GM19351 (cell line): ENCODE measurements around the gene BTNL8.
"Not testable (repeated sequence)": the region's sequence is repeated elsewhere in the genome, so short reads cannot be mapped to it uniquely, and the experiment has no call there.

Experiments
- ATAC-seq: cut with Tn5 transposase; IDR thresholded peaks from one replicate; pipeline ENCODE4 v1.9.1; 2021; ENCODE audit warnings: mild to moderate bottlenecking, moderate library complexity; ENCODE audit not compliant: unreplicated experiment

The BTNL8 gene

DNA sequence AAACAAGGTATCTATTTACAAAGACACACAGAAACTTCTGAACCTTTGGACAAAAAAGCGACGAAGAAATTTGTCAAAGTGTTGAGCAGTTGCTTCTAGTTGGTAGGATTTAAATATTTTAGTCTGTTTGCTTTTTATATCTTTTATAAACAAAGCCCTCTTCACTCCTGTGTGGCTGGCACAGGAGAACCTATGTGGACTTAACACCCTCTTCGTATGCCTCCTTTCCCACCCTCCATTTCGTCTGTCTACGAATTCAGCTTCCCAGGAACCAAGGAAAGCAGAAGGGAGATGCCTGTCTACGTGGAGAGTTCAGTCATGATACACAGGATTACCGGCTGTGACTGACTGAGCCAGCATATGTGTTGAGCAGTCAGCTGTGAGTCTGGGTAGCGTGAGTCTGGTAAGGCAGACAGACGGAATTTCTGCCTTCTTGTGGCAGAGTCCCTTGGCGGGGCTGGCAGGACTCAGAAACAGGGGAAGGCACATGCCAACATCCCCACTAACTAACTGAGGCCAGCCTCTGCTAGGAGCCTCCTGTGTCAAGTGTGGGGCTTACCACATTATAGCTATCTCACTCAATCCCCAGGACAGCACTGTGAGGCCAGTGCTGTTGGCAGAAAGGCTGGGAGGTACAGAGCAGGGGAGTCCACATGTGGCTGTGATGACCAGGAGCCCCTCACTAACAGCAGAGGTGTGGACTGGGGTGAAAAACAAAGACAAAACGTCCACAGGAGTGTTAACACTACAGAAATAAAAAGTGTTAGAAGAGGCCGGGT, 24.0 kb upstream of the BTNL8 start:
- ATAC-seq = no peak

DNA sequence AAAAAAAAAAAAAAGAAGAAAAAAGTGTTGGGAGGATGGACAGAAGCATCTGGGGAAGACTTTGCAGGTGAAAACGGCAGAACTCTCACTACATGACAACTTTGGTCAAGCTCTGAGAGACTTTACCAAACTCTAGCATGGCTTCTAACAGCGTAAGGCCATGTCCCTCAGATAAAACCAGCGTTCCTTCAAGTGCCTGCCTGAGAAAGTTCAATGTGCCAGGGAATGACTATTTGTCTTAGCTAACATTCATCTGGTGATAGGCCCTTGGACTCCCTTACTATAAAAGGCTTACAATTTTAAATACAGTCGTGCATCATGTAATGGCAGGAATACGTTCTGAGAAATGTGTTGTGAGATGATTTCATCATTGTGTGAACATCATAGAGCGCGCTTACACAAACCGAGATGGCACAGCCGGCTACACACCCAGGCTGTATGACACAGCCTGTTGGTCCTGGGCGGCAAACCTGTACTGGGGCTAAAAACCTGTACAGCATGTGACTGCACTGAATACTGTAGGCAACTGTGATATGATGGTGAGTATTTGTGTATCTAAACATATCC, 23.0 kb upstream of the BTNL8 start:
- no peak for ATAC-seq

DNA sequence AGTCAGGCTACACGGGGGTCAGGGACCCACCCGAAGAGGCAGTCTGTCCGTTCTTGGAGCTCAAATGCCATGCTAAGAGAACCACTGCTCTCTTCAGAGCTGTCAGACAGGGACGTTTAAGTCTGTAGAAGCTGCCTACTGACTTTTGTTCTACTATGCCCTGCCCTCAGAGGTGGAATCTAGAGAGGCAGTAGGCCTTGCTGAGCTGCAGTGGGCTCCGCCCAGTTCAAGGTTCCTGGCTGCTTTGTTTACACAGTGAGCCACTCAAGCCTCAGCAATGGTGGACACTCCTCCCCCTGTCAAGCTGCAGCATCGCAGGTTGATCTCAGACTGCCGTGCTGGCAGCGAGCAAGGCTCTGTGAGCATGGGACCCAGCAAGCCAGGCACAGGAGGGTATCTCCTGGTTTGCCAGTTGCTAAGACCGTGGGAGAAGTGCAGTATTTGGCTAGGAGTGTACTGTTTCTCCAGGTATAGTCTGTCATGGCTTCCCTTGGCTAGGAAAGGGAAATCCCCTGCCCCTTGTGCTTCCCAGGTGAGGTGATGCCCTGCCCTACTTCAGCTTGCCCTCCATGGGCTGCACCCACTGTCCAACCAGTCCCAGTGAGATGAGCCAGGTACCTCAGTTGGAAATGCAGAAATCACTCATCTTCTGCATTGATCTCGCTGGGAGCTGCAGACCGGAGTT, 13.0 kb upstream of the BTNL8 start:
- ATAC-seq = not testable (repeated sequence)

DNA sequence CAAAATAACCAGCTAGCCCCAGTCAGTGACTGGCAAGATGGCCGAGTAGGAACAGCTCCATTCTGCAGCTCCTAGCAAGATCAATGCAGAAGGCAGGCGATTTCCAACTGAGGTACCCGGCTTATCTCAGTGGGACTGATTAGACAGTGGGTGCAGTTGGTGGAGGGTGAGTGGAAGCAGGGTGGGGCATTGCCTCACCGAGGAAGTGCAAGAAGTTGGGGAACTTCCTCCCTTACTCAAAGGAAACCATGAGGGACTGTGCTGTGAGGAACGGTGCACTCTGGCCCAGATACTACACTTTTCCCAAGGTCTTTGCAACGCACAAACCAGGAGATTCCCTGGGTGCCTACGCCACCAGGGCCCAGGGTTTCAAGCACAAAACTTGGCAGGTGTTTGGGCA, 9.6 kb upstream of the BTNL8 start:
- ATAC-seq = no peak

DNA sequence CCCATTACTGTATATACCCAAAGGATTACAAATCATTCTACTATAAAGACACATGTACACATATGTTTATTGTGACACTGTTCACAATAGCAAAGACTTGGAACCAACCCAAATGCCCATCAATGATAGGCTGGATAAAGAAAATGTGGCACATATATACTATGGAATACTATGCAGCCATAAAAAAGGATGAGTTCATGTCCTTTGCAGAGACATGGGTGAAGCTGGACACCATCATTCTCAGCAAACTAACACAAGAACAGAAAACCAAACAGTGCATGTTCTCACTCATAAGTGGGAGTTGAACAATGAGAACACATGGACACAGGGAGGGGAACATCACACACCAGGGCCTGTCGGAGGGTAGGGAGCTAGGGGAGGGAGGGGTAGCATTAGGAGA, 3.6 kb upstream of the BTNL8 start:
- ATAC-seq = not testable (repeated sequence)

DNA sequence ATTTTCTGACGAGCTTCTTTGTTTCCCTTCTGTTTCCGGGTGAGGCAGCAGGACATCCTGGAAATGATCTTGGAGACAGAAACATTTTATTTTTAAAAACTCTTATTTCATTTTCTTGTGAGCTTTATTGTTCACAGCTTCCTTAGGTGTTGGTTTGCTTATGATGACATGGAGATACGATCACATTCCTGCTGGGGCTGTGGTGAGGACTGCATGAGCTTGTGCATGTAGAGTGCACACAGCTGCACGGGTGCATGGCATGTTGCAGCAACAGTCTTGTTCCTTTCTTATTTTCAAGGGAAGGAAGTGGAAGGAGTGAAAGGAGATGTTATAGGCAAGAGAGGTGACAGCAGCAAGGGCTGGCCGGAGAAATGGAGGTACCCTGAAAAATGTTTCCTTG, 1.2 kb downstream of the BTNL8 start:
- no peak for ATAC-seq

DNA sequence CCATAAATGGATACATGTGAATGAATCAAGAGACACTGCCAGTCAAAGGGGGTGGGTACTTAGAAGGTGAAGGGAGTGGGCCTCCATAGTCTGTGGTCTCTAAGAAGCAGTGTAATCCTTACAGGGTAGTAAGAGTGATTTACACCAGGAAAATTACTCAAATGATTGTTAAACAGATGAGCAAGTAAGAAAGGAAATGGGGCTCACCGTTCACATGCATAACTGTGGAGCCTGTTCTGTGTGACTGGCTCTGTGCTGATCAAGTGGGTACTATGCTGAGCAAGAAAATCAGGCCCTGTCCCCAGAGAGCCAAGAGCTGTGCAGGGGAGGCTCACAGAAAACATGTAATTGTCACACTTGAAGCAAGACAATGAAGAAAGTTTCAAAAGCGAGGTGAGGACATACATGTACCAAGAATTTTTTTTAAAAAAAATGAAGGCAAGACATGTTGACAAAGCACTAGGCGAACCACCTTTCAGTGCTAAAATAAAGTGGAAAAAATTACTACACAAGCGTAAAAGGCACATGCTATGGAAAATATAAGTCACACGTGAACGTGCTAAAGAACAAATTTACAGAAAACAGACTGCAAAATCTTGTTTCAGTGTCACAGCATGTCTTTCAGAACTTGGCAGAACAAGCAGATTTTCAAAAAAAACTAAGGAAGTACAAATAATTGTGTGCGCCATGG, 2.5 kb downstream of the BTNL8 start:
- no peak for ATAC-seq

DNA sequence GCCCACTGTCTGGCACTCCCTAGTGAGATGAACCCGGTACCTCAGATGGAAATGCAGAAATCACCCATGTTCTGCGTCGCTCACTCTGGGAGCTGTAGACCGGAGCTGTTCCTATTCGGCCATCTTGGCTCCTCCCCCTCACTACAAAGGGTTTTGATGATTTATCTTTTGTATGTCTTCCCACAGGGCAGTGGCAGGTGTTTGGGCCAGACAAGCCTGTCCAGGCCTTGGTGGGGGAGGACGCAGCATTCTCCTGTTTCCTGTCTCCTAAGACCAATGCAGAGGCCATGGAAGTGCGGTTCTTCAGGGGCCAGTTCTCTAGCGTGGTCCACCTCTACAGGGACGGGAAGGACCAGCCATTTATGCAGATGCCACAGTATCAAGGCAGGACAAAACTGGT, 9.4 kb downstream of the BTNL8 start:
- no peak for ATAC-seq

DNA sequence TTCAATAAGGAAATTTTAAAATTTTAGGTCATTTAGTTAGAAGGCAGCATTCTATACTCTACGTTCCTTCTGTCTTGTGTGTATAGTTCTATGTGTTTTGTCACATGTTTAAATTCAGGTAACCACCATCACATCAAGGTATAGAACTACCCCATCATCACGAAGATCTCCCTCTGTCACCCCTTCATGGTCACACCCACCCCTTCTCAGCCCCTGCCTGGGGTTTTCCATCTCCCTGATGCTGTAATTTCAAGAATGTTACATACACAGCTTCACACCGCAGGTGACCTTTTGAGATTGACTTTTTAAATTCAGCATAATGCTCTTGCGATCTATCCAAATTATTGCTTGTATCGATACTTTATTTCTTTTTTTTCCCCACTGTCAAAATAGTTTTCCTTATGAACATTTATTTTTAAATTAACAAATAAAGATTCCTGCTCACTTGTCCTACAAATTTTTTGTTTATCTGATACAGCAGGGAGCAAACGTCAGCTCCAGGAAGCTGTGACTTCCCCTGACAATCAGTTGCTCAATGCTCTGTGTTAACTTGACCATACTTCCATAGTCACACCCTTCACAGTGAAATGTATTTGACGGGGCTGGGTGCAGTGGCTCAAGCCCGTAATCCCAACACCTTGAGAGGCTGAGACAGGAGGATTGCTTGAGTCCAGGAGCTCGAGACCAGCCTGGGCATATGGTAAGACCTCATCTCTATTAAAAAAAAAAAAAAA, 10.2 kb downstream of the BTNL8 start:
- no peak for ATAC-seq

DNA sequence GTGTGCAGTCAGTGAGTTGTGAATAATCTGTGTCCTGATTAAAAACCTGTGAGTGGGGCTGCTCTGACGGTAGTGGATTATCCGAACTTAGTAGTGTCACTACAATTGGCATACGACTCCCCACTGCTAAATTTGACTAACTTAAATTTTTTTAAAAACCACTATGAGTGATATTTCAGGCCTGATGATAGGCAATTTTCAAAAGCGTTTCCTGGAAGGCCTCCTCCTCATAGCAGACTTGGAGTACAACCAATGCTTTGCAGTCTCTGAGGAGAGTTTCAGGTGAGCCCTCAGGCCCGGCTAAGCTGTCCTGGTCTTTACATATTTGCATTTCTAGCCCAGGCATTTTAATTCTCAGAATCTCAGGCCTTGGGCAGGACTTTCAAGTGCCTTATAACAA, 10.8 kb downstream of the BTNL8 start:
- no peak for ATAC-seq

DNA sequence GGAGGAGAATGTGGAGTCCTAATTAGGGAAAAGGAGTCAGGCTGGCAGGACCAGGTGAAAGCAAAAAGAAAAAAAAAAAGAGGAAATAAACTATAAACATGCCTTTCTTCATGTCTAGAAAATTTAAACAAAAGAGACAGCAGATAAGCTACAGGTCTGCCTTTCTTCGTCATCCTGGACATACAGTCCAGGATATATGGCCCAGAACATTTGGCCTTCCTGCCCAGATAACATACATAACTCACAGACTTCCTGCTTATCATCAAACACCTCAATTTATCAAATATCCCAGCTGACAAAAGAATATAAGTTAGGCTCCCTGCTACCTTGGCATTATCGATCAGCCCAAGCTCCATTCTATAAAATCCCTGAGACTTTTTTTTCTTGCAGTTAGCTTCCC, 11.2 kb downstream of the BTNL8 start:
- no peak for ATAC-seq

DNA sequence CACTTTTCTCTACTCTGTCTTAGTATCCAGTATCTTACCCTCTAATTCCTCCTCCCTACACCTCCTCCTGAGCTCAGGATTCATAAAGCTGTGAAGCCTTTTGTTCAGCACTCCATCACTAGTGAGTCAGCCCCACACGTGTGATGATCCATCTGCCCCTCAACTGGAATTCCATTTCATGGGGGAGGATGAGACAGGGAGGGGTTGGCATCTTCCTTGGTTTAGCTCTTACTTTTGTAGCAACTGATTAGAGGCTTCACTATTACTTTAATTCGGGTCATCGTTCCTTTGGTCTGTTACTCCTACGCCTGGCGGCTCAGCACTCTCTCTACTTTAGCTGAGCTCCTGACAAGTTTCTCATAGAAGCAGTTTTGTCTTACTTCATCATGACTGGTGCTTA, 11.8 kb downstream of the BTNL8 start:
- ATAC-seq = no peak

DNA sequence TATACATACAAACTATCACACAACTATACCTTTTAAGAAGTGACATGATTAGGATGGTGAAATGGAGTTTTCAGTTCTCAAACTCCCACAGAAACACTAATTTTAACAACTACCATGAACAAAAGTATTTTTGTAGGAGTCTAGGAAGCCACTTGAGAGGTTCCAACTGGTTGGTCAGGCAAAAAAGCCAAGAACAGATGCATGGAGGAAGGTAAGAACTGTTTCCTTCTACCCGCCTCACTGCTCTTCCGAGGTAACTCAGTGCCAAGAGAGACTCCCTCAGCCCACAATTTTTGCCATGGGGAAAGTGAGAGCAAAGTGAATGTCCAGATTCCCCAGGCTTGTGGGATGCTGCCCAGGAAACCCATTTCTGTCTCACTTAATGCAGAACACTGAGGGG, 15.7 kb downstream of the BTNL8 start:
- ATAC-seq = no peak

DNA sequence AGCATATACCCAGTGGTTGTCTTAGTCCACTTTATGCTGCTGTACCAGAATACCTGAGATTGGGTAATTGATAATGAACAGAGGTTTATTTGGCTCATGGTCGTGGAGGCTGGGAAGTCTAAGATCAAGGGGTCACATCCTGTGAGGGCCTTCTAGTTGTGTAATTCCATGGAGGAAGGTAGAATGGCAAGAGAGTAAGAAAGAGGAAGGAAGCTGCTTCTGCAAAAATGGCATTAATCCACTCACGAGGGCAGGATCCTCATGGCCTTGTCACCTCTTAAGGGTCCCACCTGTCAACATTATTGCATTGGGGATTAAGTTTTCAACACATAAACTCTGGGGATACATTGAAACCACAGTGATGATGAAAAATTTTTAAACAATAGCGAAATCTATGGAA, 17.0 kb downstream of the BTNL8 start:
- no peak for ATAC-seq

DNA sequence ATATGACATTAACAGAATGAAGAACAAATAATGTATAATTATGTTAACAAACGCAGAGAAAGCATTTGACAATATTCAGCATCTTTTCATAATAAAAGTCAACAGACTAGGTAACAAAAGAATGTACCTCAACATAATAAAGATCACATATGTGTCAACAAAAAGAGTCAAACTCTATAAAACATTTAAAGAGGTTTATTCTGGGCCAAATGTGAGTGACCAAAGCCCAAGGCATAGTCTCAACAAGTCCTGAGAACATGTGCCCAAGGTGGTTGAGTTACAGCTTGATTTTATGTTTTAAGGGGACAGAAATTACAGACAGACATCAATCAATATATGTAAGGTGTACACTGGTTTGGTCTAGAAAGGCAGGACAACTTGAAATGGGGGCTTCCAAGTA, 19.4 kb downstream of the BTNL8 start:
- no peak for ATAC-seq

DNA sequence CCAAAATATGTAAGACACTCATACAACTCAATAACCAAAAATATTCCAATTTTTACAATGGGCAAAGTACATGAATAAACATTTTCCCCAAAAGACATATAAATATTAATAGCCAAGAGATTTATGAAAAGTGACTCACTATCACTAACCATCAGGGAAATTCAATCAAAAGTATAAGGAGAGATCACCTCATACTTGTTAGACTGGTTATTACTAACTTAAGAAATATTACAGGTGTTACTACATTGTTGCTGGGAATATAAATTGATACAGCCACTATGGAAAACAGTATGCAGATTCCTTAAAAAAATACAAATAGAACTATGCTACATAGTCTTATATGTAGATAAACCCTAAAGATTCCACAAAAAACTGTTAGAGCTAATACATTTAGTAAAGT, 21.8 kb downstream of the BTNL8 start:
- ATAC-seq = no peak

DNA sequence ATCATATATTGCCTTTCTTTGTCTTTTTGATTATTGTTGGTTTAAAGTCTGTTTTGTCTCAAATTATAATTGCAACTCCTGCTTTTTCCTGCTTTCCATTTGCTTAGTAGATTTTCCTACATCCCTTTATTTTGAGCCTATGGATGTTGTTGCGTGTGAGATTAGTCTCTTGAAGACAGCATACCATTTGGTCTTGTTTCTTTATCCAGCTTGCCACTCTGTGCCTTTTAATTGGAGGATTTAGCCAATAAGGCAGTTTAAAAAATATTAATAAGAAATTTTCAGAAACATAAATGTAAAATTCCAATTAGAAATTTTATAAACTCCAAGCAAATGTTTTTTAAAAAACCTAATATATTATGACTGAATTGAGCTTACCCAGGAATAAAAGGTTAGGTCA, 24.0 kb downstream of the BTNL8 start:
- ATAC-seq = no peak

DNA sequence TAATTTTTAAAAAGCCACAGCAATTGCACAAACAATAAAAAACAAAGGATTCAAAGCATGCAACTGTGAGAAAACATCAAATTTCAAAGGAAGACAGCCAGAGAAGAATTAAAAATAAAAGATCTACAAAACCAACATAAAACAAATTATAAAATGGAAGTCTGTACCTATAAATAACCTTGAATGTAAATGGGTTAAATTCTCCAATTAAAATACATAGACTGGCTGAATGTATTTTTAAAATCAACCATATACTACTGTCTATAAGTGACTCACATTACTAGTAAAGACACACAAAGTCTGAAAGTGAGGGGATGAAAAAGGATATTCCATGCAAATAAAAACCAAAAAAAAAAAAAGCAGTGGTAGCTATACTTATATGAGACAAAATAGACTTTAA, 33.7 kb downstream of the BTNL8 start:
- ATAC-seq = no peak

DNA sequence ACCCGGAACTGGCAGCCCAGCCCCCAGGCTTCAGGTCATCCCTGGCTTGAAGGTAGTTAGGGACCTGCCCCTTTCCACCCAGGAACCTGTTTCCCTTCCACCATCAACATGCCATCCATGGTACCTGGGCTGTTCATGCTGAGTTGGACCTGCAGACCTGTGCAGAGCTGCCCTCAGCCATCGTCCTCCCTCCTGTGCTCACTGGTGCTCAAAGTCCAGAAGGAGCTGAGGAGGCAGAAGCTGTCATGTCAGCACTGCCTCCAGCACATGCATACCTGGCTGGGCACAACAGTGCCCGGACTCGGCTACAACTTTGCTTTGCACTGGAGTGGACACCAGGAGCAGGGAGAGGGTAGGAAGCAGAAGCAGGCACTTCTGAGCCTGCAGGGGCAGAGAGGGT, 36.2 kb downstream of the BTNL8 start:
- no peak for ATAC-seq

DNA sequence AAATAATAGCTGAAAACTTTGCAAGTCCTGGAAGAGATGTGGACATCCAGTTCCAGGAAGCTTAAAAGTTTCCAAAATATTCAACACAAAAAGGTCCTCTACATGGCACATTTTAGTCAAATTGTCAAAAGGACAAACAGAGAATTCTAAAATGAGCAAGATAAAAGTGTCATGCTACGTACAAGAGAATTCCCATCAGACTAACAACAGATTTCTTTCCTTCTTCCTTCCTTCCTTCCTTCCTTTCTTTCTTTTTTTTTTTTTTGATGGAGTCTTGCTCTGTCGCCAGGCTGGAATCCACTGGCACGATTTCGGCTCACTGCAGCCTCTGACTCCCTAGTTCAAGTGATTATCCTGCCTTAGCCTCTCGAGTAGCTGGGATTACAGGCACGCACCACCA, 39.3 kb downstream of the BTNL8 start:
- ATAC-seq = no peak

DNA sequence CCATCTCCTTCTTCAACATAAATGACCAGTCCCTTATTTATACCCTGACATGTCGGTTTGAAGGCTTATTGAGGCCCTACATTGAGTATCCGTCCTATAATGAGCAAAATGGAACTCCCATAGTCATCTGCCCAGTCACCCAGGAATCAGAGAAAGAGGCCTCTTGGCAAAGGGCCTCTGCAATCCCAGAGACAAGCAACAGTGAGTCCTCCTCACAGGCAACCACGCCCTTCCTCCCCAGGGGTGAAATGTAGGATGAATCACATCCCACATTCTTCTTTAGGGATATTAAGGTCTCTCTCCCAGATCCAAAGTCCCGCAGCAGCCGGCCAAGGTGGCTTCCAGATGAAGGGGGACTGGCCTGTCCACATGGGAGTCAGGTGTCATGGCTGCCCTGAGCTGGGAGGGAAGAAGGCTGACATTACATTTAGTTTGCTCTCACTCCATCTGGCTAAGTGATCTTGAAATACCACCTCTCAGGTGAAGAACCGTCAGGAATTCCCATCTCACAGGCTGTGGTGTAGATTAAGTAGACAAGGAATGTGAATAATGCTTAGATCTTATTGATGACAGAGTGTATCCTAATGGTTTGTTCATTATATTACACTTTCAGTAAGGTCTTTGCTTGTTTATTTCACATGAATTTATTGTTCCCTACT, 51.5 kb downstream of the BTNL8 start:
- no peak for ATAC-seq
